ENCODE data around the gene OSBPL5.

GRCh38 chr11:3123761-3124733 is 41.1 kb downstream of the OSBPL5 start:
- TF ChIP-seq CTCF (IDR thresholded peaks at IDR 0.05 in 4 of 5, conservative IDR thresholded peaks at IDR 0.05 in 1 of 5) (no peak), POLR2A (IDR thresholded peaks at IDR 0.05) (no peak)

All from gastrocnemius medialis (tissue), 4 donors.